Sigmoid colon (tissue), 7 donors: ENCODE measurements around the gene FANCC. TPM values are rescaled to one million over a fixed set of nuclear protein-coding genes. Genes with fewer than 3 reads are reported as not detected.

Source experiments
- DNase-seq: peaks from one replicate; pipeline ENCODE4 v3.0.0-alpha.2; 2019
- H3K27ac ChIP-seq, 4 donors: fragments of 200-600 bp; sonication (generic); one replicate each; pipeline ENCODE4 v1.5.1; 2016 to 2019; ENCODE audit warnings: mild to moderate bottlenecking in 1 of 4
- H3K27me3 ChIP-seq, 3 donors: fragments of 200-600 bp; sonication (generic); one replicate each; pipeline ENCODE4 v1.5.1; 2019; ENCODE audit warnings: mild to moderate bottlenecking in 1 of 3
- H3K36me3 ChIP-seq, 4 donors: fragments of 200-600 bp; sonication (generic); one replicate each; pipeline ENCODE4 v1.5.1; 2016 to 2019
- H3K4me1 ChIP-seq, 4 donors: fragments of 200-600 bp; sonication (generic); one replicate each; pipeline ENCODE4 v1.5.1; 2017 to 2019
- H3K4me3 ChIP-seq, 4 donors: fragments of 200-600 bp; sonication (generic); one replicate each; pipeline ENCODE4 v1.5.1; 2017 to 2019; ENCODE audit warnings: mild to moderate bottlenecking in 2 of 4, moderate library complexity in 1 of 4
- H3K9me3 ChIP-seq, 4 donors: fragments of 200-600 bp in 3 of 4; sonication (generic) in 3 of 4; one replicate each; pipeline versions ENCODE4 v1.5.1 to v1.6.1; 2013 to 2019
- CTCF ChIP-seq, 4 experiments: fragments of 450-650 bp in 3 of 4; fragments of 200-600 bp in 1 of 4; IDR thresholded peaks; one replicate each; pipeline ENCODE4 v1.5.1; 2016 to 2019; ENCODE audit warnings: antibody characterized with exemption in 4 of 4, mild to moderate bottlenecking in 3 of 4, moderate library complexity in 2 of 4
- EP300 ChIP-seq, 4 donors: sonication (generic); formaldehyde crosslinking; IDR thresholded peaks; one replicate each; pipeline ENCODE4 v1.6.1; 2017; ENCODE audit warnings: antibody characterized with exemption in 4 of 4
- POLR2A ChIP-seq, 2 donors: fragments of 450-650 bp; IDR thresholded peaks; one replicate each; pipeline ENCODE4 v1.6.1; 2016; ENCODE audit warnings: antibody characterized with exemption in 2 of 2, mild to moderate bottlenecking in 2 of 2, moderate library complexity in 2 of 2
- POLR2AphosphoS5 ChIP-seq, 4 donors: sonication (generic); formaldehyde crosslinking; IDR thresholded peaks; one replicate each; pipeline ENCODE4 v1.6.1; 2017; ENCODE audit warnings: antibody characterized with exemption in 4 of 4
- WGBS, 2 donors: extraction: QIAGEN DNeasy Blood & Tissue Kit; methylation state at CpG; one replicate each; pipeline ENCODE4 v1.1.7; 2013; 5-methylcytosine and 5-hydroxymethylcytosine counted together
- intact Hi-C: fragments of 100-400 bp; cut with DNase I; formaldehyde crosslinking; loops from one replicate; pipeline ENCODE4 v1.15.1; 2023
- polyA plus RNA-seq, 3 donors: library from polyadenylated mRNA; stranded (reverse); fragments of 200-250 nt; gene quantifications; one replicate each; pipeline ENCODE4 v1.2.3, GENCODE V29; 2013
- total RNA-seq, 4 donors: library from RNA; depleted of rRNA; stranded (reverse); fragments of >200 nt; gene quantifications; one replicate each; pipeline ENCODE4 v1.1.0, GENCODE V29; 2016
- donor health status: healthy with polysubstance abuse.
- donor health status: Bipolar disorder and iron deficiency.
- donor health status: healthy.

The FANCC gene
- total and polyA plus RNA-seq, 7 donors, result 2.4 to 10.6 (median 5.3) TPM

DNA sequence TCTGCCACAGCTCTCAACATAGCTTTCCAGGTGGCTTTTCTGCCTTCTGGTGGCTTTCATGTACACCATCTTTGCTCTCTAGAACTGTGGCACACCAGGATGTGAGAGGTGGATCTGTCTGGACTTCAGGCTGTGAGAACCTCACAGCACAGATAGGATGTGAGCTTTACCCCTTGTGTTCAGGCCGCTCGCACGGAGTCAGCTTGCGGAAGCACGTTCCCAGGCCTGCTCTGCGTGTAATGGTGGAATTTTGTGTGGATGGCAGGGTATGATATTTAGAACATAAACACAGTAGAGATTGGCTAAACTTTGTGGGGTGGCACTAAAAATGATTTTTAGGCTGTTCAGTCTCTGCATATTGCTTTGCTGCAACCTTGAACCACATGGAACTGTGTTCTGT is 250.5 kb downstream of the FANCC start:
- intact Hi-C loops, result loop anchor here (5.0 kb wide), 1 partner anchor 60 kb away; no protein-coding TSS in a partner anchor

DNA sequence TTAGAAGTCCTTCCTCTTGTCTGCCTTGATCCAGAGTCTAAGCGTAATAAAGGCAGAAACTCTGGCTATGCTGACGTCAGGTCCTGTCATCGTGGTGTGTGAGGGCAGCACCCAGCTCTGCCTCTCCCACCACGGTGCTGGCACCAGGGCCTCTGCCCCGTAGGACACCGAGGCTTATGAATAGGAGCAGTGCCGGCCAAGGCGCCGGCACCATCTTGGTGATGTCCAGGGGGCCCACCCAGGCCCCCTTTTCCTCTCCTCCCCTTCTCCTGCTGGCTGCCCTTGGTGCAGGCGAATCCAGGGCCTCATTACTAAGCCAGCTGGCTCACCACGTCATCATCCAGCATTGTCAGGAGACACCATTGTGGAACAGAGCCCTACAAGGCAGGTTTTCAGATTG is 252.3 kb downstream of the FANCC start:
- DNase-seq, result peak; percentile 80
- intact Hi-C loops, result loop anchor here (5.0 kb wide), 1 partner anchor 58 kb away; no protein-coding TSS in a partner anchor
- Histone ChIP-seq H3K9me3 (no peaks in the 10 kb centered on the region), H3K4me3 (no peak overlapping the region), H3K36me3 (peaks cover 0 to 51% (median 13%) of the 10 kb centered on the region in 4 donors), H3K4me1 (peaks cover 0 to 100% (median 99%) of the 10 kb centered on the region in 4 donors), H3K27ac (peak overlapping the region; percentile 77 to 99 (median 85)), H3K27me3 (no peaks in the 10 kb centered on the region)
- TF ChIP-seq POLR2A (IDR thresholded peaks at IDR 0.05) (no peak), POLR2AphosphoS5 (IDR thresholded peaks at IDR 0.05) (peak; percentile 9 to 44 (median 18)), CTCF (IDR thresholded peaks at IDR 0.05) (no peak), EP300 (IDR thresholded peaks at IDR 0.05) (peak in 2 of 4 donors; percentile 7 to 69)
- WGBS, 2 donors, result 88 to 90% methylated on average over 11 of the region's 11 CpGs

More for the DNA sequence above, 250.5 kb downstream of the FANCC start:
- no peak overlapping the region for H3K4me3 ChIP-seq
- no peaks in the 10 kb centered on the region for H3K27me3 ChIP-seq
- DNase-seq, result no peak
- no peaks in the 10 kb centered on the region for H3K9me3 ChIP-seq
- WGBS, 2 donors, result 89 to 91% methylated on average over 6 of the region's 6 CpGs
- peaks cover 0 to 44% (median 13%) of the 10 kb centered on the region in 4 donors for H3K36me3 ChIP-seq
- H3K4me1 ChIP-seq, result peaks cover 0 to 100% (median 98%) of the 10 kb centered on the region in 4 donors
- H3K27ac ChIP-seq, result peak overlapping the region; percentile 77 to 99 (median 85)
- TF ChIP-seq POLR2AphosphoS5 (IDR thresholded peaks at IDR 0.05) (no peak), EP300 (IDR thresholded peaks at IDR 0.05) (no peak), CTCF (IDR thresholded peaks at IDR 0.05) (no peak), POLR2A (IDR thresholded peaks at IDR 0.05) (no peak)

DNA sequence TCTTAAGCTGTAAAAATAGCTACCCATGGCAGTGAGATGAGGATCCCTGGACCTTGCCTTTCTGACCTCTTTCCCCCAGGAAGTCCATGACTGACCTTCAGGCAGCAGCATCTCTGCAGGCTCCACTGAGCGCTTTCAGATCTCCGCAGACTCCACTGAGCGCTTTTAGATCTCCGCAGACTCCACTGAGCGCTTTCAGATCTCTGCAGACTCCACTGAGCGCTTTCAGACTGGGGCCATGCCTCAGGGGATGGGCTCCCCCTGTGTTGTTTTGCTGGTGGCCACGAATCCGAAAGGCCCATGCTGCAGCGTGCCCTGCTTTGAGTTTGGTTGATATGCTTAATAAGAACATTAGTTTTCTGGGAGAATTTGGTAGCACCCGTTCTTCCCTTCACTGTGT is 254.2 kb downstream of the FANCC start:
- Histone ChIP-seq H3K27ac (peak overlapping the region; percentile 77 to 99 (median 85)), H3K9me3 (no peaks in the 10 kb centered on the region), H3K4me1 (peaks cover 0 to 100% (median 100%) of the 10 kb centered on the region in 4 donors), H3K27me3 (no peaks in the 10 kb centered on the region), H3K4me3 (no peak overlapping the region), H3K36me3 (peaks cover 0 to 44% (median 13%) of the 10 kb centered on the region in 4 donors)
- intact Hi-C loops, result no loop called here
- 83 to 94% methylated on average over 10 of the region's 10 CpGs for WGBS, 2 donors
- no peak for DNase-seq
- no peak for TF ChIP-seq CTCF (IDR thresholded peaks at IDR 0.05)
- TF ChIP-seq POLR2AphosphoS5 (IDR thresholded peaks at IDR 0.05), result no peak
- TF ChIP-seq POLR2A (IDR thresholded peaks at IDR 0.05), result no peak

- H3K9me3 ChIP-seq, result no peaks in the 10 kb centered on the region
- H3K4me3 ChIP-seq, result peak overlapping the region in 1 of 4 donors; percentile 6
- WGBS, 2 donors, result 79 to 86% methylated on average over 7 of the region's 7 CpGs
- no peak for DNase-seq
- intact Hi-C loops, result no loop called here
- H3K36me3 ChIP-seq, result peaks cover 0 to 44% (median 13%) of the 10 kb centered on the region in 4 donors
- peaks cover 0 to 100% (median 100%) of the 10 kb centered on the region in 4 donors for H3K4me1 ChIP-seq
- H3K27ac ChIP-seq, result peak overlapping the region; percentile 77 to 99 (median 85)
- no peaks in the 10 kb centered on the region for H3K27me3 ChIP-seq
- TF ChIP-seq EP300 (IDR thresholded peaks at IDR 0.05), result no peak
- TF ChIP-seq POLR2AphosphoS5 (IDR thresholded peaks at IDR 0.05), result no peak
- TF ChIP-seq CTCF (IDR thresholded peaks at IDR 0.05), result no peak
- TF ChIP-seq POLR2A (IDR thresholded peaks at IDR 0.05), result no peak
These were observed 254.9 kb downstream of the FANCC start for GRCh38 chr9:95062596-95063065.
